ENCODE results near the gene TMEFF1.

TMEFF1 gene

GRCh38 chr9:100598641-100599145, 125.7 kb downstream of the TMEFF1 start:
- peak; percentile 45 to 63 for DNase-seq (ENCODE audit: extremely low read depth in 1 of 2, low read depth in 1 of 2)

GRCh38 chr9:100600521-100601079, 127.7 kb downstream of the TMEFF1 start:
- no peak for DNase-seq (ENCODE audit: extremely low read depth in 1 of 2, low read depth in 1 of 2)

- peak in 1 of 2 donors; percentile 8 for DNase-seq (ENCODE audit: extremely low read depth in 1 of 2, low read depth in 1 of 2)
These were observed 128.3 kb downstream of the TMEFF1 start for GRCh38 chr9:100601216-100601615.

- DNase-seq (ENCODE audit: extremely low read depth in 1 of 2, low read depth in 1 of 2), result no peak
These were observed 129.4 kb downstream of the TMEFF1 start for GRCh38 chr9:100602342-100602801.

GRCh38 chr9:100605405-100605804, 132.5 kb downstream of the TMEFF1 start:
- no peak for DNase-seq (ENCODE audit: extremely low read depth in 1 of 2, low read depth in 1 of 2)

- no peak for DNase-seq (ENCODE audit: extremely low read depth in 1 of 2, low read depth in 1 of 2)
These were observed 146.2 kb downstream of the TMEFF1 start for GRCh38 chr9:100619194-100619593.

GRCh38 chr9:100619665-100620064, 146.7 kb downstream of the TMEFF1 start:
- DNase-seq (ENCODE audit: extremely low read depth in 1 of 2, low read depth in 1 of 2), result no peak

- DNase-seq (ENCODE audit: extremely low read depth in 1 of 2, low read depth in 1 of 2), result no peak
These were observed 151.0 kb downstream of the TMEFF1 start for GRCh38 chr9:100623969-100624368.

- DNase-seq (ENCODE audit: extremely low read depth in 1 of 2, low read depth in 1 of 2), result no peak
These were observed 154.0 kb downstream of the TMEFF1 start for GRCh38 chr9:100626949-100627348.
